HG03135 (cell line): ENCODE measurements around the gene EMC10.
"Not testable (repeated sequence)": the region's sequence is repeated elsewhere in the genome, so short reads cannot be mapped to it uniquely, and the experiment has no call there.

Source experiments
- ATAC-seq: cut with Tn5 transposase; IDR thresholded peaks from one replicate; pipeline ENCODE4 v1.9.1; 2021; ENCODE audit warnings: mild to moderate bottlenecking, moderate library complexity; ENCODE audit not compliant: unreplicated experiment

Gene EMC10

DNA sequence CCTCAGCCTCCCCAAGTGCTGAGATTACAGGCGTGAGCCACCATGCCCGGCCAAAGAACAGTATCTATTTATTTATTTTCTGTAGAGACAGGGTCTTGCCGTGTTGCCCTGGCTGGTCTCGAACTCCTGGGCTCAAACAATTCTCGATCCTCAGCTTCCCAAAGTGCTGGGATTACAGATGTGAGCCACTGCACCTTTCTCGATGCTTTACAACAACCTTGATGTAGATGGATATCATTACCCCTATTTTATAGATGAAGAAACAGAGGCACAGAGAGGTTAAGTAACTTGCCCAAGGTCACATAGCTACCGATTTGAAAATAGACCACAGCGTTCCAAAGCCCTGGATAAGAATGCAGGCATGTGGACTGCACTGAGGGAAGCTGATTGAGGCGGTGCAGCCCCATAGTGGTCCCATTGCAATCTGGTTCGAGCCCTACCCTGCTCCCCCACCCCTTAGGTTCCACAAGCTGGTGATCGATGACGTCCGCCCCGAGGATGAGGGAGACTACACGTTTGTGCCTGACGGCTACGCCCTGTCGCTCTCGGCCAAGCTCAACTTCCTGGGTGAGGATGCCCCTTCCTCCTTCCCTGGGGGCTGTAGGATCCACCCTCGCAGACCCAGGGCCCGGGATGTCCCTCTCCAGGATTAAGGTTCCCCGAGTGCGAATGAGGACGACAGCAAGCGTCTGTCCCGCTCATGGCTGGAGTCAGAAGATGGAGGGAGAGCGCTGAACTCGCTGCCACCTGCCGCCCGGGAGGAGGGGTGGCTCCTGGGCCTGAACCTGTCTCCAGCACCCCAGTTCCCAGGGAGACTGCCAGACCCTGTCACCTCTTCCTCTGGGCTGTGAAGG is 25.7 kb upstream of the EMC10 start:
- ATAC-seq: no peak

GRCh38 chr19:50451223-50451534 is 25.1 kb upstream of the EMC10 start:
- ATAC-seq: no peak

GRCh38 chr19:50453243-50453642 is 23.1 kb upstream of the EMC10 start:
- ATAC-seq: no peak

DNA sequence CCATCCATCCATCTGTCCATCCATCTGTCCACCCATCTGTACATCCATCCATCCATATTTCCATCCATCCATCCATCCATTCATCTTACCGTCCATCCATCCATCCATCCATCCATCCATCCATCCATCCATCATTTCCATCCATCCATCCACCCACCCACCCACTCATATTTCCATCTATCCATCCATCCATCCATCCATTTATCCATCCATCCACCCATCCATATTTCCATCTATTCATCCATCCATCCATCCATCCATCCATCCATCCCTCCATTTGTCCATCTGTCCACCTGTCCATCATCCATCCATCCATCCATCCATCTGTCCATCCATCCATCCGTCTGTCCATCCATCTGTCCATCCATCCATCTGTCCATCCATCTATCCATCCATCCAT is 20.3 kb upstream of the EMC10 start:
- no peak for ATAC-seq

GRCh38 chr19:50457300-50457699 is 19.0 kb upstream of the EMC10 start:
- ATAC-seq: no peak

DNA sequence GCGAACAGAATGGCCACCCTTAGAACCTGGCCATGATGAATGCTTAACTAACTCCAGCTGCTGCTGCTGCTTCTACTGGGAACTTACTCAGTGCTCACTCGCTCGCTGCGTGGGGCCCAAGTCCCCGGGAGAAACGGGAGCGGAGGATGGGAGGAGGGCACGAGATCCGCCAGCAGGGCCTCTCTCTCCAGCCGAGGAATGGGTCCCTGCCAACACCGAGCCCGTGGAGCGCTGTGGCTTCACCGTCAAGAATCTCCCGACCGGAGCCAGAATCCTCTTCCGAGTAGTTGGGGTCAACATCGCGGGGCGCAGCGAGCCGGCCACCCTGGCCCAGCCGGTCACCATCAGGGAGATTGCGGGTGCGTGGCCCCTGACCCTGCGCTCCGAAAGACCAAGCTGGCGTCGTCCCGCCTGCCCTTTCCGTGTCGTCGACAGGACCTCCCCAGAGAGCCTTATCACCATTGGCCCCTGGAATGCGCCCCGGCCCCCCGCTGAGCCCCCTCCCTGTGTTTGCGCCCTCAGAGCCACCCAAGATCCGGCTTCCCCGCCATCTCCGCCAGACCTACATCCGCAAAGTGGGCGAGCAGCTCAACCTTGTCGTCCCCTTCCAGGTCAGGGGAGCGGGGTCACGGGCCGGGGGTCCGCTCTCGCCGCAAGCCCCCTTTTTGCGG is 17.8 kb upstream of the EMC10 start:
- ATAC-seq: no peak

GRCh38 chr19:50459067-50459456 is 17.2 kb upstream of the EMC10 start:
- ATAC-seq: no peak

DNA sequence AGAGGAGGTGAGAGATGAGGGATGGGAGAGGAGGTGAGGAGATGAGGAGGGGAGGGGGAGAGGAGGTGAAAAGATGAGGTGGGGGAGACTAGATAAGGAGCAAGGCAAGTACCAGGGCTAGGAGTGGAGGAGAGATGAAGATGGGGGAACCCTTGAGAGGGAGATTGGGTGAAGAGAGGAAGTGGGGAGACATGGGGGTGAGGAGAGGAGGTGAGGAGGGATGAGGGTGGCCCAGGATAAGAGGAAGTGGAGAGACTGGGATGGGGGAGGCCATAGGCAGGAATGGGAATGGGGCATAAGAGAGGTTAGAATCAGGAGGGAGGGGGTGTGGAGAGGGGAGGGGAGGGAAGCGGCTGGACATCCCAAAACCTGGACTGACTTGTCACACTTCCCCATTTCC is 16.7 kb upstream of the EMC10 start:
- ATAC-seq: no peak

DNA sequence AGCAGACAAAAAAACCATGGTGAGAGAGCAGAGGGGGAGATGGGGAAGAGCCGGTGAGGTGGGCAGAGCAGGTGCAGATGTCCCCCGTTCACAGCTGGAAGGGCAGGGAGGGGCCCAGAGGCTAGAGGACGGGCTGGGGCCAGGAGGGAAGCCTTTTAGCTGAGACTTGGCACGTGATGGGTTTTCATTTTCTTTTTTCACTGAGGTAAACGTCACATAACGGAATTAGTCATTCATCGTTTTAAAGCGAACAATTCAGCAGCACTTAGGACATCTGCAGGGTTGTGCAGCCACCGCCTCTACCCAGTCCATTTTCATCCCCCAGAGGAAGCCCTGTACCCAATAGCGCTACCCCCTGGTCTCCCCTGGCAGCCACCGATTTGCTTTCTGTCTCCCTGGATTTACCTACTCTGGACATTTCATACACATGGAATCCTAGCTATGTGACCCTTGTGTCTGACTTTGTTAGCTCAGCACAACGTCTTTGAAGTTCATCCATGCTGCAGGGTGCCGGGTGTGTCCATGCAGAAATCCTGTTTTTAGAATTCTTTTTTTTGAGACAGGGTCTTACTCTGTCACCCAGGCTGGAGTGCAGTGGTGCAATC is 16.0 kb upstream of the EMC10 start:
- no peak for ATAC-seq

DNA sequence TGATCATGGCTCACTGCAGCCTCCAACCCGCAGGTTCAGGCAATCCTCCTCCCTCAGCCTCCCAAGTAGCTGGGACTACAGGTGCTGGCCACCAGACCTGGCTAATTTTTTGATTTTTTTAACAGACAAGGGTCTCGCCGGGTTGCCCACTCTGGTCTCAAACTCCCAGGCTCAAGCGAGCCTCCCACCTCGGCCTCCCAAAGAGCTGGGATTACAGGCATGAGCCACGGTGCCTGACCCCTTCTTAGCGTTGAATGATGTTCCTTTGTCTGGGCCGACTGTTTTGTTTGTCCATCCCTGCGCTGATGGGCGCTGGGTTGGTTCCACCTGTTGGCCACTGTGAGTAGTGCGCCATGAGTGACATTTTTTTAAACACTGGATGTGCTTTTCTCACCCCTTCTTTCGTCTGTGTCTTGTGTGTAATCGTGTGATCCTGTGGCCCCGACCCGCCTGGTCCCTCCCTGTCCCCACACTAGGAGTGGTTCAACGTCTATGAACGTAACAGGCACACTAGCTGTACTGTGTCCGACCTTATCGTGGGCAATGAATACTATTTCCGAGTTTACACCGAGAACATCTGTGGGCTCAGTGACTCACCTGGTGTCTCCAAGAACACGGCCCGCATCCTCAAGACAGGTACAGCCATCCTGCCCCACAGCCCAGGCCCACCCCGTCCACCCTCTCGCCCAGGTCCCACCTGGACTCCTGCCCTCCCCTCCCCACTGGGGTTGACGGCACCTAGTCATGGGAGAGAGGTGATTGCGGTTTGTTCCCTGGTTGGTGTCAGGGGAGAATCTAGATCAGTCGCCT is 15.0 kb upstream of the EMC10 start:
- ATAC-seq: peak; percentile 52

DNA sequence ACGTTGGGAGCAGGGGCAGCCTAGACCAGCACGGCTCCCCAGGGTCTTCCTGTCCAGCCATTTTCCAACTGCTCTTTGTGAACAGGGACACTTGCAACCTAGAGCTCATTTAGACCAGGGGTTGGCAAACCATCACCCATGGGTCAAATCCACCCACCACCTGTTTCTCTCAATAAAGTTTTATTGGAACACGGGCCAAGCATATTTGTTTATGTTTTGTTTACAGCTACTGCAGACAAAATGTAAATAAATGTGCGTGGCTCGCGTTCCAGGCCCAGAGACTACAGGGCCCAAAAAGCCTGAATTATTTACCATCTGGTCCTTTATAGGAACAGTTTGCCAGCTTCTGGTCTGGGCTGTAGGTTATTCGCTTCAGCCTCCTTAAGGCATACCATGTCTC is 13.3 kb upstream of the EMC10 start:
- no peak for ATAC-seq

- no peak for ATAC-seq
These were observed 12.0 kb upstream of the EMC10 start for GRCh38 chr19:50464348-50464747.

GRCh38 chr19:50465000-50465399 is 11.3 kb upstream of the EMC10 start:
- ATAC-seq: no peak

GRCh38 chr19:50465986-50466705 is 10.2 kb upstream of the EMC10 start:
- no peak for ATAC-seq

GRCh38 chr19:50466706-50467039 is 9.6 kb upstream of the EMC10 start:
- no peak for ATAC-seq

DNA sequence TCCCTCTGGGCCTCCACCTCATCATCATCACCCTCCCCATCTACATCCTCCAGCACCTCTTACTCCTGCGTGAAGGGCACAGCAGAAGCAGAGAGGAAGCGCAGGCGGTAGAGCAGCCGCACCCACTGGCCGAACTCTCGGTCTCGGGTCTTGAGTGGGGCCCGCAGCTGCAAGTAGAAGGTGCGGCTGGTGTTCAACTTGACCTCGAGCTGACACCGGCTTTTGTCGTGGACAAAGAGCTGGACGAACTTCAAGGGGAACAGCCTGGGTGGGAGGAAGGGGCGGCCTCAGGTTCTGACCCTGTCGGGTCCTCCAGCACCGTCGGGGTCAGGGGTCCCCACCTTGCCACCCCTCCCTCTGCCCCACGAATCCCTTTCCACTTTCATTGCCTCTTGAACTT is 8.7 kb upstream of the EMC10 start:
- no peak for ATAC-seq

DNA sequence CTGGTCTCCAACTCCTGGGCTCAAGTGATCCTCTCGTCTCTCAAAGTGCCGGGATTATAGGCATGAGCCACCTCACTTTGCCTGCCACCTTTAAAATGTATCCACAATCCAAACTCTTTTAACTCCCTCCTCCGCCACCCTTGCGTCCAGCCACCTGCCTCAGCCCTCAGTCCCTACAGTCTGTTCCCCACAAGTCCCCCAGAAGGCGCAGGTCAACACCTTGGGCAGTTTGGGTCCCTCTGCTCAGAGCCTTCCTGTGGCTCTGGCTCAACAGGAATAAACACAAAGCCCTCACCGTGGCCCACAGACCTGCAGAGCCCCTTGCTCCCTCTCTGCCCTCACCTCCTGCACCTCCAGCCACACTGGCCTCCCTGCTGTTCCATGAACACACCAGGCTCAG is 7.5 kb upstream of the EMC10 start:
- ATAC-seq: no peak

DNA sequence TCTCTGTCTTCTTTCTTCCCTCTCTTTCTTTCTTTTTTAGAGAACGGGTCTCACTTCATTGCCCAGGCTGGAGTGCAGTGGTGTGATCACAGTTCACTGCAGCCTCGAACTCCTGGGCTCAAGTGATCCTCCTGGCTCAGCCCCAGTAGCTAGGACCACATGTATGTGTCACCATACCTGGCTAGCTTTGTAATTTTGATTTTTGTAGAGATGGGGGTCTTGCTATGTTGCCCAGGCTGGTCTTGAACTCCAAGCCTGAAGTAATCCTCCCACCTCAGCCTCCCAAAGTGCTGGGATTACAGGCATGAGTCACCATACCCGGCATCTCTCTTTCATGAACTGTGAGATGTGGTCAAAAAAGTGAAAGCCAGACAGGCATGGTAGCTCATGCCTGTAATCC is 3.0 kb upstream of the EMC10 start:
- not testable (repeated sequence) for ATAC-seq

DNA sequence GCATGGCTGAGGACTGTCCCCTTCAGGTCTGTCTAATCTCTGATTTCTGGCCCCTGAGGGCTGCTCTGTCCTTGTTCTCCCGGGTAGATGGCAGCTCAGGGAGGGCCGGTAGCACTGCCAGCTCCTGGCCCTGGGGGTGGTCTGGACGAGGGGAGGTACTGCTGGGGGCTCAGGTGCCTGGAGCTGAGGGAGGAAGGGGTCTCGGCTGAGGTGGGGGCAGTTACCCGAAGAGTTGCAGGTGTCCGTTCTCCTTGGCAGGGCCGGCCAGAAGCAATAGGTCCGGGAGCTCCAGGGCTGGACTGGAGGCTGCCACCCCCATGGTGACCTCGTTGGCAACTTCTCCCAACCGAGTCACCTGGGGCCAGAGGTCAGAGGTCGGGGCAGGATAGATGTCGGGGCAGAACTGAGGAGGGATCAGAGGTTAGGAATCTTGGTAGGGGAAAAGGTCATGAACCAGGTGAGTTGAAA is 1.2 kb upstream of the EMC10 start:
- no peak for ATAC-seq

- ATAC-seq: no peak
These were observed 527 bp upstream of the EMC10 start for GRCh38 chr19:50475736-50476223.

- ATAC-seq: no peak
These were observed 566 bp downstream of the EMC10 start for GRCh38 chr19:50476907-50477238.
